CD4-positive, alpha-beta memory T cell (primary cell): ENCODE results near the gene KCNH1. TPM values are rescaled to one million over a fixed set of nuclear protein-coding genes. Genes with fewer than 3 reads are reported as not detected.

Experiments used
- CTCF ChIA-PET: fragments of 350-600 bp; sonication (Branson Sonifier 250); formaldehyde crosslinking; loops from one replicate; lab custom pipeline; 2021; ENCODE audit warnings: inconsistent platforms; ENCODE audit not compliant: partially characterized antibody; lab: Charles Lee
- POLR2A ChIA-PET: fragments of 350-600 bp; sonication (Branson Sonifier 250); formaldehyde crosslinking; loops from one replicate; lab custom pipeline; 2021; ENCODE audit not compliant: partially characterized antibody; lab: Charles Lee
- DNase-seq, 5 donors: peaks; one replicate each; pipeline versions ENCODE4 v3.0.0 to v3.0.0-alpha.2; 2020 to 2022; ENCODE audit warnings: mixed read lengths in 1 of 5
- H3K27ac ChIP-seq: one replicate; pipeline ENCODE4 v1.7.0; 2013; ENCODE audit warnings: low read depth, low read length
- H3K27me3 ChIP-seq: 2 replicates; pipeline ENCODE4 v1.7.0; 2013; ENCODE audit warnings: mild to moderate bottlenecking, low read length, moderate library complexity; ENCODE audit not compliant: insufficient read depth
- H3K36me3 ChIP-seq: 2 replicates; pipeline ENCODE4 v1.7.0; 2013; ENCODE audit warnings: mild to moderate bottlenecking, low read length, moderate library complexity; ENCODE audit not compliant: insufficient read depth
- H3K4me1 ChIP-seq: 2 replicates; pipeline ENCODE4 v1.7.0; 2013; ENCODE audit warnings: mild to moderate bottlenecking, low read length, moderate library complexity; ENCODE audit not compliant: insufficient read depth
- H3K4me3 ChIP-seq, 2 donors: one replicate each; pipeline ENCODE4 v1.7.0; 2013; ENCODE audit warnings: low read length in 2 of 2, mild to moderate bottlenecking in 1 of 2
- H3K9me3 ChIP-seq, 2 donors: one replicate each; pipeline ENCODE4 v1.7.0; 2013; ENCODE audit warnings: low read length in 2 of 2, control low read depth in 1 of 2; ENCODE audit not compliant: control insufficient read depth in 1 of 2
- H3K27ac Mint-ChIP-seq, 7 donors: one replicate each; pipeline ENCODE4 v1.8.0; 2020 to 2021; ENCODE audit warnings: mixed read lengths in 7 of 7, mild to moderate bottlenecking in 6 of 7, inconsistent platforms in 3 of 7, moderate library complexity in 3 of 7
- H3K27me3 Mint-ChIP-seq, 2 donors: one replicate each; pipeline ENCODE4 v1.8.0; 2020 to 2021; ENCODE audit warnings: mixed read lengths in 2 of 2
- H3K36me3 Mint-ChIP-seq, 2 donors: one replicate each; pipeline ENCODE4 v1.8.0; 2020 to 2021; ENCODE audit warnings: mixed read lengths in 2 of 2, inconsistent platforms in 1 of 2, mild to moderate bottlenecking in 1 of 2
- H3K4me1 Mint-ChIP-seq, 4 donors: one replicate each; pipeline ENCODE4 v1.8.0; 2020 to 2021; ENCODE audit warnings: mixed read lengths in 4 of 4, mild to moderate bottlenecking in 1 of 4
- H3K4me3 Mint-ChIP-seq, 8 donors: one replicate each; pipeline ENCODE4 v1.8.0; 2020 to 2021; ENCODE audit warnings: mixed read lengths in 8 of 8, mild to moderate bottlenecking in 7 of 8, moderate library complexity in 6 of 8, inconsistent platforms in 3 of 8
- H3K9me3 Mint-ChIP-seq, 8 donors: one replicate each; pipeline ENCODE4 v1.8.0; 2020 to 2021; ENCODE audit warnings: mixed read lengths in 8 of 8, mild to moderate bottlenecking in 5 of 8, inconsistent platforms in 3 of 8, moderate library complexity in 1 of 8
- intact Hi-C: fragments of 100-400 bp; cut with micrococcal nuclease; formaldehyde crosslinking; loops from one replicate; pipeline ENCODE4 v1.15.1; 2023
- polyA plus RNA-seq, 2 donors: library from polyadenylated mRNA; unstranded; fragments of 300-500 nt; fragmentation: Illumina TruSeq; gene quantifications; one replicate each; pipeline ENCODE4 v1.2.3, GENCODE V29; 2021
- total RNA-seq, 2 experiments: library from RNA; stranded (reverse); gene quantifications; one replicate each; pipeline ENCODE4 v1.2.3, GENCODE V29; 2021

KCNH1 gene
- total and polyA plus RNA-seq, 4 experiments from 2014 or later: not detected

GRCh38 chr1:210932104-210932503 is 201.8 kb downstream of the KCNH1 start:
- CTCF ChIA-PET: no interaction called here
- H3K27me3 Mint-ChIP-seq: peaks cover 0 to 2% of the 10 kb centered on the region in 2 donors

GRCh38 chr1:210922666-210923065 is 211.3 kb downstream of the KCNH1 start:
- H3K36me3 Mint-ChIP-seq: no peaks in the 10 kb centered on the region
- intact Hi-C loops: no loop called here

More at GRCh38 chr1:210932104-210932503, 201.8 kb downstream of the KCNH1 start:
- H3K27ac Mint-ChIP-seq: no peak overlapping the region
- POLR2A ChIA-PET: no interaction called here
- Histone ChIP-seq H3K36me3 (no peaks in the 10 kb centered on the region), H3K27ac (no peak overlapping the region), H3K27me3 (no peaks in the 10 kb centered on the region), H3K4me1 (no peaks in the 10 kb centered on the region), H3K4me3 (no peak overlapping the region), H3K9me3 (no peaks in the 10 kb centered on the region)
- H3K4me3 Mint-ChIP-seq: no peak overlapping the region
- no peaks in the 10 kb centered on the region for H3K4me1 Mint-ChIP-seq
- no peak for DNase-seq
- no peaks in the 10 kb centered on the region for H3K36me3 Mint-ChIP-seq
- intact Hi-C loops: no loop called here
- H3K9me3 Mint-ChIP-seq: peaks cover 2 to 15% (median 5%) of the 10 kb centered on the region in 8 donors

GRCh38 chr1:210920716-210921694 is 212.9 kb downstream of the KCNH1 start:
- ChIA-PET POLR2A (no interaction called here), CTCF (no interaction called here)
- Histone ChIP-seq H3K27ac (no peak overlapping the region), H3K27me3 (no peaks in the 10 kb centered on the region), H3K36me3 (no peaks in the 10 kb centered on the region), H3K4me3 (no peak overlapping the region), H3K4me1 (no peaks in the 10 kb centered on the region), H3K9me3 (no peaks in the 10 kb centered on the region)
- Mint-ChIP-seq H3K27ac (no peak overlapping the region), H3K9me3 (peaks cover 0 to 4% (median 0%) of the 10 kb centered on the region in 8 donors), H3K36me3 (no peaks in the 10 kb centered on the region), H3K4me1 (no peaks in the 10 kb centered on the region), H3K27me3 (peaks cover 9 to 13% of the 10 kb centered on the region in 2 donors), H3K4me3 (no peak overlapping the region)
- intact Hi-C loops: no loop called here
- DNase-seq: no peak

More at GRCh38 chr1:210922666-210923065, 211.3 kb downstream of the KCNH1 start:
- Histone ChIP-seq H3K27me3 (no peaks in the 10 kb centered on the region), H3K27ac (no peak overlapping the region), H3K36me3 (no peaks in the 10 kb centered on the region), H3K4me3 (no peak overlapping the region), H3K9me3 (no peaks in the 10 kb centered on the region), H3K4me1 (no peaks in the 10 kb centered on the region)
- H3K4me3 Mint-ChIP-seq: peak overlapping the region in 1 of 8 donors; percentile 26
- CTCF ChIA-PET: no interaction called here
- peaks cover 13 to 14% of the 10 kb centered on the region in 2 donors for H3K27me3 Mint-ChIP-seq
- no peaks in the 10 kb centered on the region for H3K4me1 Mint-ChIP-seq
- peaks cover 0 to 16% (median 11%) of the 10 kb centered on the region in 8 donors for H3K9me3 Mint-ChIP-seq
- POLR2A ChIA-PET: no interaction called here
- no peak for DNase-seq
- no peak overlapping the region for H3K27ac Mint-ChIP-seq

GRCh38 chr1:210920258-210920657 is 213.7 kb downstream of the KCNH1 start:
- Histone ChIP-seq H3K4me1 (no peaks in the 10 kb centered on the region), H3K36me3 (no peaks in the 10 kb centered on the region), H3K27ac (no peak overlapping the region), H3K27me3 (no peaks in the 10 kb centered on the region), H3K4me3 (no peak overlapping the region), H3K9me3 (no peaks in the 10 kb centered on the region)
- no peak for DNase-seq
- POLR2A ChIA-PET: no interaction called here
- no peaks in the 10 kb centered on the region for H3K4me1 Mint-ChIP-seq
- H3K4me3 Mint-ChIP-seq: no peak overlapping the region
- no peak overlapping the region for H3K27ac Mint-ChIP-seq
- H3K9me3 Mint-ChIP-seq: peaks cover 0 to 4% (median 0%) of the 10 kb centered on the region in 8 donors
- intact Hi-C loops: no loop called here
- H3K36me3 Mint-ChIP-seq: no peaks in the 10 kb centered on the region
- peaks cover 12 to 13% of the 10 kb centered on the region in 2 donors for H3K27me3 Mint-ChIP-seq
- CTCF ChIA-PET: no interaction called here

GRCh38 chr1:210918893-210919292 is 215.1 kb downstream of the KCNH1 start:
- H3K4me3 Mint-ChIP-seq: no peak overlapping the region
- H3K4me1 Mint-ChIP-seq: no peaks in the 10 kb centered on the region
- no peak for DNase-seq
- no peaks in the 10 kb centered on the region for H3K27me3 ChIP-seq
- H3K9me3 ChIP-seq: no peaks in the 10 kb centered on the region
- no peaks in the 10 kb centered on the region for H3K36me3 ChIP-seq
- H3K27ac Mint-ChIP-seq: no peak overlapping the region
- H3K9me3 Mint-ChIP-seq: peaks cover 0 to 2% (median 0%) of the 10 kb centered on the region in 8 donors
- ChIA-PET POLR2A (no interaction called here), CTCF (no interaction called here)
- intact Hi-C loops: no loop called here
- H3K27me3 Mint-ChIP-seq: peaks cover 9 to 12% of the 10 kb centered on the region in 2 donors
- H3K4me3 ChIP-seq: no peak overlapping the region
- no peaks in the 10 kb centered on the region for H3K4me1 ChIP-seq
- H3K27ac ChIP-seq: no peak overlapping the region
- no peaks in the 10 kb centered on the region for H3K36me3 Mint-ChIP-seq

GRCh38 chr1:210917560-210918169 is 216.3 kb downstream of the KCNH1 start:
- Mint-ChIP-seq H3K27me3 (peaks cover 5 to 6% of the 10 kb centered on the region in 2 donors), H3K9me3 (peaks cover 0 to 3% (median 0%) of the 10 kb centered on the region in 8 donors), H3K4me3 (no peak overlapping the region), H3K27ac (no peak overlapping the region), H3K4me1 (no peaks in the 10 kb centered on the region), H3K36me3 (no peaks in the 10 kb centered on the region)
- ChIA-PET POLR2A (no interaction called here), CTCF (no interaction called here)
- Histone ChIP-seq H3K9me3 (no peaks in the 10 kb centered on the region), H3K36me3 (no peaks in the 10 kb centered on the region), H3K27ac (no peak overlapping the region), H3K4me3 (no peak overlapping the region), H3K27me3 (no peaks in the 10 kb centered on the region), H3K4me1 (no peaks in the 10 kb centered on the region)
- intact Hi-C loops: no loop called here
- DNase-seq: no peak

GRCh38 chr1:210916548-210916947 is 217.4 kb downstream of the KCNH1 start:
- H3K27ac ChIP-seq: no peak overlapping the region
- no peak overlapping the region for H3K4me3 ChIP-seq
- H3K27me3 ChIP-seq: no peaks in the 10 kb centered on the region
- ChIA-PET CTCF (no interaction called here), POLR2A (no interaction called here)
- Mint-ChIP-seq H3K4me1 (no peaks in the 10 kb centered on the region), H3K9me3 (peaks cover 0 to 3% (median 0%) of the 10 kb centered on the region in 8 donors), H3K4me3 (no peak overlapping the region), H3K27ac (no peak overlapping the region), H3K27me3 (peaks cover 6 to 11% of the 10 kb centered on the region in 2 donors), H3K36me3 (no peaks in the 10 kb centered on the region)
- no peaks in the 10 kb centered on the region for H3K9me3 ChIP-seq
- no peak for DNase-seq
- intact Hi-C loops: no loop called here
- H3K36me3 ChIP-seq: no peaks in the 10 kb centered on the region
- no peaks in the 10 kb centered on the region for H3K4me1 ChIP-seq
